ENCODE measurements around the gene NR4A1.
A peak's percentile ranks its signal among the peaks of the same experiment; 100 is the strongest.

DNA sequence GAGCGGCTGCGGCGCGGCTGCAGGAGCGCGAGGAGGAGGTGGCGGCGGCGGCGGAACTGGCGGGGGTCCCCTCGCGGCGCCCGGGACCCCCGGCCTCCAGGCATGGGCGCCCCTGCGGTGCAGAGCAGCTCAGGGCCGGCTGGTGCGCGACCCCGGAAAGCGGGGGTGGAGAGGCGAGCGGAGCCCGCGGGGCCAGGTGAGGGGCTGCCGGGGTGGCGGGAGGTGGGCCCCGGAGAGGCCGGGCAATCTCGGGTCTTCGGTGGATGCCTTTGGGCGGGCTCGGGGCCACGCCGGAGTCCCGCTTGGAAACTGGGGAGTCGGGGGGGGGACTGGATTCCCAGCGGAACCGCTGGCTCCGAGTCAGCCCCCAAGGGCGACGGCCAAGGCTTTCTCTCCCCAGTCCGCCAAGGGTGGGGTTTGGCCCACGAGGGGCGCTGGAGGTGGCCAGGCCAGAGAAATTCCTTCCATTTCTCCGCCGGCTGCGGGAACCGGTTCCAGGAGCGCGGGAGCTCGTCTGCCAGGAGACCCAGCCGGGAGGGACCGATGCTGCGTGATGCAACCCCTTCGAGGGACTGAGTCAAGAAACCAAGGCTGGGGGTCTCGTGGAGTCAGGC is 13.9 kb upstream of the NR4A1 start:
- TF ChIP-seq ZNF146 (tag by site-specific recombination; IDR thresholded peaks at IDR 0.05) (no peak), ZNF785 (tag by site-specific recombination; IDR thresholded peaks at IDR 0.05) (no peak), ZNF501 (tag by site-specific recombination; IDR thresholded peaks at IDR 0.05) (no peak), ZBTB8A (tag by site-specific recombination; IDR thresholded peaks at IDR 0.05) (peak; percentile 20), SETDB1 (IDR thresholded peaks at IDR 0.05; ENCODE audit: insufficient read length, low read length) (no peak), ZNF274 (IDR thresholded peaks at IDR 0.05; ENCODE audit: low read length) (no peak), ZNF274 (tag by site-specific recombination; IDR thresholded peaks at IDR 0.05; ENCODE audit: borderline replicate concordance) (no peak), KLF9 (tag by site-specific recombination; IDR thresholded peaks at IDR 0.05; ENCODE audit: low read depth) (peak; percentile 27; the same call in 1 of the 2 replicates), ZEB2 (tag by site-specific recombination; IDR thresholded peaks at IDR 0.05) (peak; percentile 36; the same call in 1 of the 2 replicates), ZNF530 (tag by site-specific recombination; IDR thresholded peaks at IDR 0.05; ENCODE audit: low read depth) (no peak), MEIS1 (CRISPR knock-in tag; IDR thresholded peaks at IDR 0.05; ENCODE audit: borderline replicate concordance) (no peak)
- TF ChIP-seq, protein P1, sequence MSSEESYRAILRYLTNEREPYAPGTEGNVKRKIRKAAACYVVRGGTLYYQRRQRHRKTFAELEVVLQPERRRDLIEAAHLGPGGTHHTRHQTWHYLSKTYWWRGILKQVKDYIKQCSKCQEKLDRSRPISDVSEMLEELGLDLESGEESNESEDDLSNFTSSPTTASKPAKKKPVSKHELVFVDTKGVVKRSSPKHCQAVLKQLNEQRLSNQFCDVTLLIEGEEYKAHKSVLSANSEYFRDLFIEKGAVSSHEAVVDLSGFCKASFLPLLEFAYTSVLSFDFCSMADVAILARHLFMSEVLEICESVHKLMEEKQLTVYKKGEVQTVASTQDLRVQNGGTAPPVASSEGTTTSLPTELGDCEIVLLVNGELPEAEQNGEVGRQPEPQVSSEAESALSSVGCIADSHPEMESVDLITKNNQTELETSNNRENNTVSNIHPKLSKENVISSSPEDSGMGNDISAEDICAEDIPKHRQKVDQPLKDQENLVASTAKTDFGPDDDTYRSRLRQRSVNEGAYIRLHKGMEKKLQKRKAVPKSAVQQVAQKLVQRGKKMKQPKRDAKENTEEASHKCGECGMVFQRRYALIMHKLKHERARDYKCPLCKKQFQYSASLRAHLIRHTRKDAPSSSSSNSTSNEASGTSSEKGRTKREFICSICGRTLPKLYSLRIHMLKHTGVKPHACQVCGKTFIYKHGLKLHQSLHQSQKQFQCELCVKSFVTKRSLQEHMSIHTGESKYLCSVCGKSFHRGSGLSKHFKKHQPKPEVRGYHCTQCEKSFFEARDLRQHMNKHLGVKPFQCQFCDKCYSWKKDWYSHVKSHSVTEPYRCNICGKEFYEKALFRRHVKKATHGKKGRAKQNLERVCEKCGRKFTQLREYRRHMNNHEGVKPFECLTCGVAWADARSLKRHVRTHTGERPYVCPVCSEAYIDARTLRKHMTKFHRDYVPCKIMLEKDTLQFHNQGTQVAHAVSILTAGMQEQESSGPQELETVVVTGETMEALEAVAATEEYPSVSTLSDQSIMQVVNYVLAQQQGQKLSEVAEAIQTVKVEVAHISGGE (tag by site-specific recombination; conservative IDR thresholded peaks at IDR 0.05; ENCODE audit: low read depth): peak; percentile 42; the same call in 1 of the 2 replicates
- TF ChIP-seq, protein P2, sequence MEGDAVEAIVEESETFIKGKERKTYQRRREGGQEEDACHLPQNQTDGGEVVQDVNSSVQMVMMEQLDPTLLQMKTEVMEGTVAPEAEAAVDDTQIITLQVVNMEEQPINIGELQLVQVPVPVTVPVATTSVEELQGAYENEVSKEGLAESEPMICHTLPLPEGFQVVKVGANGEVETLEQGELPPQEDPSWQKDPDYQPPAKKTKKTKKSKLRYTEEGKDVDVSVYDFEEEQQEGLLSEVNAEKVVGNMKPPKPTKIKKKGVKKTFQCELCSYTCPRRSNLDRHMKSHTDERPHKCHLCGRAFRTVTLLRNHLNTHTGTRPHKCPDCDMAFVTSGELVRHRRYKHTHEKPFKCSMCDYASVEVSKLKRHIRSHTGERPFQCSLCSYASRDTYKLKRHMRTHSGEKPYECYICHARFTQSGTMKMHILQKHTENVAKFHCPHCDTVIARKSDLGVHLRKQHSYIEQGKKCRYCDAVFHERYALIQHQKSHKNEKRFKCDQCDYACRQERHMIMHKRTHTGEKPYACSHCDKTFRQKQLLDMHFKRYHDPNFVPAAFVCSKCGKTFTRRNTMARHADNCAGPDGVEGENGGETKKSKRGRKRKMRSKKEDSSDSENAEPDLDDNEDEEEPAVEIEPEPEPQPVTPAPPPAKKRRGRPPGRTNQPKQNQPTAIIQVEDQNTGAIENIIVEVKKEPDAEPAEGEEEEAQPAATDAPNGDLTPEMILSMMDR (tag by site-specific recombination; IDR thresholded peaks at IDR 0.05): peak; percentile 69; the same call in 1 of the 2 replicates
- TF ChIP-seq, protein P3, sequence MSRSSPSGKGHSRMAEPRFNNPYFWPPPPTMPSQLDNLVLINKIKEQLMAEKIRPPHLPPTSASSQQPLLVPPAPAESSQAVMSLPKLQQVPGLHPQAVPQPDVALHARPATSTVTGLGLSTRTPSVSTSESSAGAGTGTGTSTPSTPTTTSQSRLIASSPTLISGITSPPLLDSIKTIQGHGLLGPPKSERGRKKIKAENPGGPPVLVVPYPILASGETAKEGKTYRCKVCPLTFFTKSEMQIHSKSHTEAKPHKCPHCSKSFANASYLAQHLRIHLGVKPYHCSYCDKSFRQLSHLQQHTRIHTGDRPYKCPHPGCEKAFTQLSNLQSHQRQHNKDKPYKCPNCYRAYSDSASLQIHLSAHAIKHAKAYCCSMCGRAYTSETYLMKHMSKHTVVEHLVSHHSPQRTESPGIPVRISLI (tag by site-specific recombination; IDR thresholded peaks at IDR 0.05): no peak
